Trophoblast cell (in vitro differentiated cells and primary cell): ENCODE data around the gene GABRA6.

Experiments used
- DNase-seq, 2 donors: peaks; one replicate each; pipeline ENCODE4 v3.0.0-alpha.2; 2016
- H2AFZ ChIP-seq: 2 replicates; pipeline ENCODE4 v1.6.1; 2013; ENCODE audit warnings: low read length, moderate library complexity, mild to moderate bottlenecking; ENCODE audit not compliant: insufficient read depth, poor library complexity
- H2AK5ac ChIP-seq: 2 replicates; pipeline ENCODE4 v1.6.1; 2013; ENCODE audit warnings: mild to moderate bottlenecking, low read length
- H2BK120ac ChIP-seq: 2 replicates; pipeline ENCODE4 v1.6.1; 2013; ENCODE audit warnings: low read length, mild to moderate bottlenecking, moderate library complexity; ENCODE audit not compliant: insufficient read depth, poor library complexity
- H2BK12ac ChIP-seq: 2 replicates; pipeline ENCODE4 v1.6.1; 2013; ENCODE audit warnings: mild to moderate bottlenecking, low read length, moderate library complexity
- H2BK5ac ChIP-seq: 2 replicates; pipeline ENCODE4 v1.6.1; 2013; ENCODE audit warnings: low read length, low read depth, moderate library complexity, mild to moderate bottlenecking; ENCODE audit not compliant: poor library complexity
- H3K14ac ChIP-seq: 2 replicates; pipeline ENCODE4 v1.6.1; 2013; ENCODE audit warnings: mild to moderate bottlenecking, low read length
- H3K18ac ChIP-seq: 2 replicates; pipeline ENCODE4 v1.6.1; 2013; ENCODE audit warnings: mild to moderate bottlenecking, low read length
- H3K23ac ChIP-seq: 2 replicates; pipeline ENCODE4 v1.6.1; 2013; ENCODE audit warnings: low read length
- H3K27ac ChIP-seq: 2 replicates; pipeline ENCODE4 v1.5.1; 2013; ENCODE audit warnings: low read depth, mild to moderate bottlenecking, inconsistent platforms, low read length, moderate library complexity
- H3K27me3 ChIP-seq: 2 replicates; pipeline ENCODE4 v1.6.1; 2013; ENCODE audit warnings: inconsistent platforms, mild to moderate bottlenecking, low read length, moderate library complexity; ENCODE audit not compliant: insufficient read depth
- H3K36me3 ChIP-seq, 2 experiments: 1 replicate in 1 of 2; 2 replicates in 1 of 2; pipeline ENCODE4 v1.6.1; 2013; ENCODE audit warnings: low read length in 2 of 2, mild to moderate bottlenecking in 2 of 2, moderate library complexity in 1 of 2; ENCODE audit not compliant: insufficient read depth in 2 of 2, control insufficient read depth in 1 of 2
- H3K4ac ChIP-seq: 2 replicates; pipeline ENCODE4 v1.6.1; 2013; ENCODE audit warnings: low read depth, mild to moderate bottlenecking, low read length, moderate library complexity
- H3K4me1 ChIP-seq, 2 experiments: 1 replicate in 1 of 2; 2 replicates in 1 of 2; pipeline ENCODE4 v1.6.1; 2013; ENCODE audit warnings: low read length in 2 of 2, mild to moderate bottlenecking in 2 of 2, moderate library complexity in 1 of 2; ENCODE audit not compliant: insufficient read depth in 2 of 2, control insufficient read depth in 1 of 2
- H3K4me2 ChIP-seq: 2 replicates; pipeline ENCODE4 v1.6.1; 2013; ENCODE audit warnings: inconsistent platforms, mild to moderate bottlenecking, low read length, moderate library complexity
- H3K4me3 ChIP-seq: 2 replicates; pipeline ENCODE4 v1.5.1; 2013; ENCODE audit warnings: mild to moderate bottlenecking, low read depth, low read length, inconsistent platforms
- H3K79me1 ChIP-seq: one replicate; pipeline ENCODE4 v1.6.1; 2013; ENCODE audit warnings: low read length
- H3K79me2 ChIP-seq: 2 replicates; pipeline ENCODE4 v1.6.1; 2013; ENCODE audit warnings: low read length, mild to moderate bottlenecking; ENCODE audit not compliant: control insufficient read depth, insufficient read depth, poor library complexity
- H3K9ac ChIP-seq: 2 replicates; pipeline ENCODE4 v1.6.1; 2013; ENCODE audit warnings: mild to moderate bottlenecking, low read length
- H3K9me3 ChIP-seq: 2 replicates; pipeline ENCODE4 v1.6.1; 2013; ENCODE audit warnings: low read depth, mild to moderate bottlenecking, control low read depth, inconsistent platforms, low read length; ENCODE audit not compliant: insufficient read depth
- H4K12ac ChIP-seq: 2 replicates; pipeline ENCODE4 v1.6.1; 2013; ENCODE audit warnings: low read depth, mild to moderate bottlenecking, low read length, moderate library complexity
- H4K8ac ChIP-seq: 2 replicates; pipeline ENCODE4 v1.6.1; 2013; ENCODE audit warnings: low read depth, mild to moderate bottlenecking, low read length, moderate library complexity
- H4K91ac ChIP-seq: one replicate; pipeline ENCODE4 v1.6.1; 2013; ENCODE audit warnings: low read depth, mild to moderate bottlenecking, low read length, moderate library complexity
- WGBS: extraction: QIAGEN DNeasy Blood & Tissue Kit; methylation state at CpG from one replicate; pipeline ENCODE4 v1.1.7; 2013; ENCODE audit warnings: missing lambda C conversion rate; ENCODE audit not compliant: insufficient read length, insufficient coverage; ENCODE audit errors: extremely low coverage; 5-methylcytosine and 5-hydroxymethylcytosine counted together

Gene GABRA6

DNA sequence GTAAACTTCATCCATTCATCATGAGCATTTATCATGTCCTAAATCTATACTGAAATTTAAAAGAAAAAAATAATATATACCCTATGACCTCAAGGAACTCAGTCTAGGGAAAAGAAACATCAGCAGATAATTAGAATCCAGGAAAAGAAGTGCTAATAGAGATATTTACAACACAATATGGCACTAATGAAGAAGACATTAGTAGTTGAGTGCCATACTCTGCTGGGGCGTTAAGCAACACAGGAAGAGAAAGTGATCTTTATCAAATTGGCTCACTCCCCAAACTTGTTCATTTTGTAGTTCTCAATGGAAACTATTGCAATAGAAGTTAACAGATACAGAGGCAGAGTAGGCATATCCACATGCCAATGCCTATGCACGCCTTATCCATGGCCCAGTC lies 27.5 kb downstream of the GABRA6 start:
- Histone ChIP-seq H3K4ac (no peak overlapping the region), H4K12ac (no peak overlapping the region), H3K9me3 (no peaks in the 10 kb centered on the region), H3K18ac (no peak overlapping the region), H3K9ac (no peak overlapping the region), H2BK5ac (no peak overlapping the region), H2BK12ac (no peak overlapping the region), H3K4me1 (no peaks in the 10 kb centered on the region), H3K27me3 (no peaks in the 10 kb centered on the region), H2AFZ (no peak overlapping the region), H3K79me1 (no peaks in the 10 kb centered on the region), H3K36me3 (no peaks in the 10 kb centered on the region), H3K79me2 (no peaks in the 10 kb centered on the region), H2BK120ac (no peak overlapping the region), H2AK5ac (no peak overlapping the region), H3K4me3 (no peak overlapping the region), H4K8ac (no peak overlapping the region), H3K14ac (no peak overlapping the region), H3K4me2 (no peak overlapping the region), H4K91ac (no peak overlapping the region), H3K27ac (no peak overlapping the region), H3K23ac (no peak overlapping the region)
- no CpG with 5 or more reads among the region's 2 CpGs for WGBS
- DNase-seq = no peak

DNA sequence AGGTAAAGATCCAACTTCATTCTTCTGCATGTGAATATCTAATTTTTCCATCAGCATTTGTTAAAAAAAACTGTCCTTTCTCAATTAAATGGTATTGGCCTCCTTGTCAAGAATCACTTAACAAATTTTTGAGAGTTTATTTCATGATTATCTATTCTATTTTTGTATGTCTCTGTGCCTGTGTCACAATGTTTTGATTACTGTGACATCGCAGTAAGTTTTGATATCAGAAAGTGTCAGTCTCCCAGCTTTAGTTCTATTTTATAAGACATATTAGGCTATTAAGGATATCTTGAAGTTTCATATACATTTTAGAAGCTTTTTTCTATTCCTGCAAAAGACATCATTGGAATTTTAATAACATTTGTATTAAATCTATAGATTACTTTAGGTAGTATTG lies 33.6 kb downstream of the GABRA6 start:
- no peak overlapping the region for H2BK12ac ChIP-seq
- no peak overlapping the region for H3K4ac ChIP-seq
- H2AFZ ChIP-seq = no peak overlapping the region
- no peak overlapping the region for H2AK5ac ChIP-seq
- H3K18ac ChIP-seq = no peak overlapping the region
- H2BK120ac ChIP-seq = no peak overlapping the region
- H2BK5ac ChIP-seq = no peak overlapping the region
- WGBS = no CpG with 5 or more reads among the region's 1 CpG
- H4K91ac ChIP-seq = no peak overlapping the region
- H3K27me3 ChIP-seq = no peaks in the 10 kb centered on the region
- H3K4me2 ChIP-seq = no peak overlapping the region
- H3K79me2 ChIP-seq = no peaks in the 10 kb centered on the region
- H3K23ac ChIP-seq = no peak overlapping the region
- H3K4me3 ChIP-seq = no peak overlapping the region
- no peak overlapping the region for H3K9ac ChIP-seq
- H3K27ac ChIP-seq = no peak overlapping the region
- H4K8ac ChIP-seq = no peak overlapping the region
- no peak for DNase-seq
- H3K36me3 ChIP-seq = no peaks in the 10 kb centered on the region
- H3K79me1 ChIP-seq = no peaks in the 10 kb centered on the region
- H3K14ac ChIP-seq = no peak overlapping the region
- no peak overlapping the region for H4K12ac ChIP-seq
- no peaks in the 10 kb centered on the region for H3K4me1 ChIP-seq
- H3K9me3 ChIP-seq = no peaks in the 10 kb centered on the region

DNA sequence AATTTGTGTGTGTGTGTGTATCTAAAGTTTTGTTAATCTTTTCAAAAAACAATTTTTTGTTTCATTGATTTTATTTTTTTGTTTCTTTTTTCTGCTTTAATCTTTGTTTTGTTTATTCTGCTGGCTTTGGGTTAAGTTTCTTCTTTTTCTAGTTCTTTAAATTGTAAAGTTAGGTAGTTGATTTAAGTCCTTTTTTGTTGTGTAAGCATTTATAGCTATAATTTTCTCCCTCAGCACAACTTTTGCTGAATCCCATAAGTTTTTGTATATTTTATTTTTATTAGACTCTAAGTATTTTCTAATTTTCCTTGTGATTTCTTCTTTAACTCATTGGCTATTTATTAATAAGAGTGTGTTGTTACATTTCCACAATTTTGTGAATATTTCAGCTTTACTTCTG lies 34.9 kb downstream of the GABRA6 start:
- no peak overlapping the region for H3K14ac ChIP-seq

DNA sequence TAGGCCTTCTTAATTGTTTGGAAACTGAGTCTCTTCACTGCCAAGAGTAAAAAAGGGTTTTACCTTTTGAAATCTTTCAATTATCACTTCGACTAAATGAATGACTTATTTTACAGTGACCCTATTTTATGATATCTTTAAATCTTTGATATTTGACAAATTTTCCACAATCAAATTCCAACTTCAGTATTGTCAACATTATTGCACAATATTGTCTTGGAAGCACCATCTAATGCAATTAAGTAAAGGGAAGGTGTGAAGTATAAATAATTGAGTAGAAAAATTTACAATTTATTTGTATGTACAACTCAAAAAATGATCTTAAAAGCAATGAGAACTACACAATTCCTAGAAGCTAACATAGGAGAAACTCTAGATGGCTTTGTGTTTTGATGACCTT lies 49.2 kb downstream of the GABRA6 start:
- WGBS = no CpG with 5 or more reads among the region's 1 CpG
- H3K14ac ChIP-seq = no peak overlapping the region
- no peak overlapping the region for H3K18ac ChIP-seq
- no peak overlapping the region for H2BK5ac ChIP-seq
- no peak overlapping the region for H4K8ac ChIP-seq
- H2BK120ac ChIP-seq = no peak overlapping the region
- no peak overlapping the region for H4K91ac ChIP-seq
- H3K4me1 ChIP-seq = no peaks in the 10 kb centered on the region
- H3K4ac ChIP-seq = no peak overlapping the region
- no peak overlapping the region for H3K4me2 ChIP-seq
- H3K79me2 ChIP-seq = no peaks in the 10 kb centered on the region
- DNase-seq = no peak
- no peak overlapping the region for H3K27ac ChIP-seq
- no peak overlapping the region for H4K12ac ChIP-seq
- H3K27me3 ChIP-seq = no peaks in the 10 kb centered on the region
- H3K36me3 ChIP-seq = no peaks in the 10 kb centered on the region
- H3K4me3 ChIP-seq = no peak overlapping the region
- no peak overlapping the region for H2BK12ac ChIP-seq
- H3K23ac ChIP-seq = no peak overlapping the region
- no peaks in the 10 kb centered on the region for H3K79me1 ChIP-seq
- no peak overlapping the region for H3K9ac ChIP-seq
- no peaks in the 10 kb centered on the region for H3K9me3 ChIP-seq
- H2AFZ ChIP-seq = no peak overlapping the region
- H2AK5ac ChIP-seq = no peak overlapping the region

More for the DNA sequence above, 34.9 kb downstream of the GABRA6 start:
- Histone ChIP-seq H3K79me2 (no peaks in the 10 kb centered on the region), H4K91ac (no peak overlapping the region), H4K8ac (no peak overlapping the region), H3K4me3 (no peak overlapping the region), H3K23ac (no peak overlapping the region), H3K9ac (no peak overlapping the region), H2BK120ac (no peak overlapping the region), H2AK5ac (no peak overlapping the region), H3K4me1 (no peaks in the 10 kb centered on the region), H3K9me3 (no peaks in the 10 kb centered on the region), H3K27ac (no peak overlapping the region), H2BK5ac (no peak overlapping the region), H3K36me3 (no peaks in the 10 kb centered on the region), H3K4ac (no peak overlapping the region), H2BK12ac (no peak overlapping the region), H4K12ac (no peak overlapping the region), H3K27me3 (no peaks in the 10 kb centered on the region), H3K4me2 (no peak overlapping the region), H3K79me1 (no peaks in the 10 kb centered on the region), H2AFZ (no peak overlapping the region), H3K18ac (no peak overlapping the region)
- DNase-seq = no peak

DNA sequence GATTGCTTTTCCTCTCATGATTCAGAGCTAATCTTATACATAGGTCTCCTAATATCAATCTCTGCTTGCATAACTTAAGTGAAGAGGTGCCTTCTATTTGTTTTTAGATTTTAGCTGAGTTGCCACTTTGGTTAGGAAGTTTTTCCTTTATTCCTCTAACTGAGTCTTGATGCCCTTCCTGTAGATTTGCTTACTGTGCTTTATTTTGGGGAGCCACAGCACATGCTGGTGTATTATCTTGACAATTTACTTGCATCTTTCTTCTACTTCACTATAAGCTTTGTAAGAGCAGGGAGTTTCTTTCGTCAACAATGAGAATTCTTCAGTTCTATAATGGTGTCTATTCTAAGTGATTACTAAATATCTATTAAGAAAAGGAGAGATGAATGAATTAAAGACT lies 54.9 kb downstream of the GABRA6 start:
- Histone ChIP-seq H2BK5ac (no peak overlapping the region), H3K4ac (no peak overlapping the region), H3K9me3 (no peaks in the 10 kb centered on the region), H3K4me3 (no peak overlapping the region), H2BK120ac (no peak overlapping the region), H3K27me3 (no peaks in the 10 kb centered on the region), H3K27ac (no peak overlapping the region), H3K18ac (no peak overlapping the region), H3K23ac (no peak overlapping the region), H3K4me1 (no peaks in the 10 kb centered on the region), H4K12ac (no peak overlapping the region), H4K8ac (no peak overlapping the region), H3K9ac (no peak overlapping the region), H3K14ac (no peak overlapping the region), H3K79me1 (no peaks in the 10 kb centered on the region), H3K79me2 (no peaks in the 10 kb centered on the region), H3K36me3 (no peaks in the 10 kb centered on the region), H2BK12ac (no peak overlapping the region), H4K91ac (no peak overlapping the region), H2AFZ (no peak overlapping the region), H2AK5ac (no peak overlapping the region), H3K4me2 (no peak overlapping the region)
- no peak for DNase-seq
- WGBS = no CpG with 5 or more reads among the region's 1 CpG
